GM12878 (cell line): ENCODE measurements around the gene AKT1. TPM values are rescaled to one million over a fixed set of nuclear protein-coding genes. Genes with fewer than 3 reads are reported as not detected.

ENCODE experiments used
- ATAC-seq: fragments of 200-7000 bp; cut with Tn5 transposase; 3 replicates; pipeline ENCODE4 v1.9.1; 2020; ENCODE audit warnings: mild to moderate bottlenecking, moderate library complexity
- BruUV-seq: library from RNA; stranded (reverse); fragments of 400-500 nt; replicated peaks from 2 replicates; lab custom pipeline; 2021; lab: Mats Ljungman, UMichigan
- CTCF ChIA-PET: fragments of 300-600 bp; sonication (Branson Sonifier 250); formaldehyde crosslinking; extraction: SDS; loops from one replicate; lab custom pipeline; 2021; ENCODE audit warnings: inconsistent platforms; lab: Yijun Ruan, JAX
- POLR2A ChIA-PET: fragments of 350-600 bp; formaldehyde crosslinking; extraction: SDS; loops from one replicate; lab custom pipeline; 2021; ENCODE audit warnings: inconsistent platforms; lab: Charles Lee
- RAD21 ChIA-PET: fragments of 300-600 bp; sonication (Branson Sonifier 250); formaldehyde crosslinking; loops from one replicate; lab custom pipeline; 2023; ENCODE audit warnings: antibody characterized with exemption; ENCODE audit not compliant: unreplicated experiment; lab: Charles Lee
- SMC1A ChIA-PET: fragments of 300-600 bp; sonication (Branson Sonifier 250); formaldehyde crosslinking; loops from one replicate; lab custom pipeline; 2023; ENCODE audit not compliant: unreplicated experiment, uncharacterized antibody; lab: Charles Lee
- DNase-seq: peaks from one replicate; pipeline ENCODE4 v3.0.0-alpha.2; 2011; ENCODE audit warnings: low read depth, low spot score
- FAIRE-seq: peaks from 3 replicates; lab custom pipeline; 2011; peaks lifted over from hg19 to GRCh38; lab: Jason Lieb, UNC
- H2AFZ ChIP-seq: 2 replicates; pipeline ENCODE4 v1.6.0; 2011; ENCODE audit warnings: low read depth, low read length, control low read depth; ENCODE audit not compliant: control insufficient read depth
- H3K27ac ChIP-seq: 2 replicates; pipeline ENCODE4 v1.5.1; 2011; ENCODE audit warnings: control low read depth; ENCODE audit not compliant: control insufficient read depth, insufficient read depth
- H3K27me3 ChIP-seq, 2 experiments: replicated peaks in 1 of 2; 2 replicates each; pipeline versions ENCODE4 v1.6.0 to v1.6.1; 2011; ENCODE audit warnings: low read length in 1 of 2; ENCODE audit not compliant: control insufficient read depth in 2 of 2, insufficient read depth in 2 of 2
- H3K36me3 ChIP-seq, 2 experiments: 2 replicates each; pipeline ENCODE4 v1.5.1; 2011; ENCODE audit warnings: low read length in 1 of 2; ENCODE audit not compliant: control insufficient read depth in 2 of 2, insufficient read depth in 2 of 2
- H3K4me1 ChIP-seq: 2 replicates; pipeline ENCODE4 v1.6.1; 2011; ENCODE audit warnings: mild to moderate bottlenecking, low read length, moderate library complexity, mixed read lengths; ENCODE audit not compliant: control insufficient read depth, insufficient read depth
- H3K4me2 ChIP-seq: 2 replicates; pipeline ENCODE4 v1.6.0; 2011; ENCODE audit warnings: control low read depth; ENCODE audit not compliant: control insufficient read depth, insufficient read depth
- H3K4me3 ChIP-seq: fragments of 200-600 bp; sonication (generic); 2 replicates; pipeline ENCODE4 v1.5.1; 2016
- H3K79me2 ChIP-seq: 2 replicates; pipeline ENCODE4 v1.6.0; 2011; ENCODE audit warnings: low read length; ENCODE audit not compliant: control insufficient read depth, insufficient read depth
- H3K9ac ChIP-seq: 2 replicates; pipeline ENCODE4 v1.8.0; 2011; ENCODE audit warnings: low read length, control low read depth, mixed read lengths; ENCODE audit not compliant: control insufficient read depth, insufficient read depth
- H3K9me3 ChIP-seq: replicated peaks from 3 replicates; pipeline ENCODE4 v1.5.1; 2011; ENCODE audit warnings: mild to moderate bottlenecking, low read length; ENCODE audit not compliant: control insufficient read depth, insufficient read depth
- H4K20me1 ChIP-seq: 2 replicates; pipeline ENCODE4 v1.6.0; 2011; ENCODE audit not compliant: control insufficient read depth, insufficient read depth
- ESRRA ChIP-seq: IDR thresholded peaks from 2 replicates; pipeline ENCODE4 v1.6.1; 2012; ENCODE audit warnings: mild to moderate bottlenecking, low read length, improper control_type of control experiment
- GABPA ChIP-seq: IDR thresholded peaks from 2 replicates; pipeline ENCODE4 v1.6.1; 2014; ENCODE audit warnings: antibody characterized with exemption, low read depth, mild to moderate bottlenecking, inconsistent platforms
- GATAD2B ChIP-seq: fragments of 450-650 bp; conservative IDR thresholded peaks from 2 replicates; pipeline ENCODE4 v1.6.1; 2017; ENCODE audit warnings: low read depth, mild to moderate bottlenecking, moderate library complexity
- KAT2A ChIP-seq: conservative IDR thresholded peaks from 2 replicates; pipeline ENCODE4 v1.6.1; 2011; ENCODE audit warnings: low read depth, low read length; ENCODE audit not compliant: control insufficient read depth
- MTA2 ChIP-seq: fragments of 450-650 bp; IDR thresholded peaks from 2 replicates; pipeline ENCODE4 v1.6.1; 2016; ENCODE audit warnings: low read depth, mild to moderate bottlenecking, moderate library complexity
- MYB ChIP-seq: fragments of 150-350 bp; IDR thresholded peaks from 2 replicates; pipeline ENCODE4 v1.6.1; 2014; ENCODE audit warnings: mild to moderate bottlenecking, low read depth, low read length, borderline replicate concordance
- MYC ChIP-seq: IDR thresholded peaks from 2 replicates; pipeline ENCODE4 v1.6.1; 2011; ENCODE audit warnings: mild to moderate bottlenecking, low read length, moderate library complexity, inconsistent platforms; ENCODE audit not compliant: insufficient read depth, insufficient replicate concordance, insufficient read length, severe bottlenecking
- NFXL1 ChIP-seq: fragments of 450-650 bp; IDR thresholded peaks from 2 replicates; pipeline ENCODE4 v1.6.1; 2017; ENCODE audit warnings: antibody characterized with exemption, mild to moderate bottlenecking, borderline replicate concordance
- NFYA ChIP-seq: IDR thresholded peaks from 2 replicates; pipeline ENCODE4 v1.6.1; 2011; ENCODE audit warnings: low read depth, mild to moderate bottlenecking, low read length, improper control_type of control experiment, borderline replicate concordance
- NR2C1 ChIP-seq: fragments of 450-650 bp; IDR thresholded peaks from 2 replicates; pipeline ENCODE4 v1.6.1; 2017; ENCODE audit warnings: antibody characterized with exemption, mild to moderate bottlenecking, moderate library complexity
- POLR2AphosphoS5 ChIP-seq: IDR thresholded peaks from 2 replicates; pipeline ENCODE4 v1.6.1; 2011; ENCODE audit warnings: mild to moderate bottlenecking, low read length, inconsistent platforms
- TBL1XR1 ChIP-seq: IDR thresholded peaks from 2 replicates; pipeline ENCODE4 v1.6.1; 2012; ENCODE audit warnings: low read depth, low read length, improper control_type of control experiment
- WGBS: methylation state at CpG from one replicate; pipeline ENCODE4 v1.1.6; 2016; ENCODE audit warnings: low lambda C conversion rate; ENCODE audit not compliant: insufficient replicate concordance, insufficient coverage; ENCODE audit errors: missing lambda C conversion rate; 5-methylcytosine and 5-hydroxymethylcytosine counted together
- in situ Hi-C: fragments of 300-500 bp; cut with MboI; formaldehyde crosslinking; loops from 9 replicates; pipeline ENCODE4 v1.14.3; 2018; ENCODE audit warnings: mixed read lengths
- intact Hi-C: fragments of 100-400 bp; cut with micrococcal nuclease; formaldehyde crosslinking; loops from one replicate; pipeline ENCODE4 v1.14.2; 2022; ENCODE audit not compliant: unreplicated experiment
- polyA plus RNA-seq, 11 experiments: library from polyadenylated mRNA; depleted of rRNA in 4 of 11; unstranded in 6 of 11; stranded (reverse) in 5 of 11; fragments of >200 nt; fragmentation: Nextera tagmentation in 4 of 11; fragmentation: Illumina TruSeq in 1 of 11; extraction: Ambion mirVana in 4 of 11; extraction: Trizol in 1 of 11; gene quantifications; 1 replicate in 1 of 11; 2 replicates in 10 of 11; pipeline versions ENCODE4 v1.2.1 to v1.2.3, GENCODE V29; 2011 to 2016; ENCODE audit warnings: inconsistent platforms in 2 of 11, missing spikeins in 2 of 11, low read depth in 1 of 11
- total RNA-seq, 4 experiments: library from RNA; depleted of rRNA in 3 of 4; stranded (reverse); fragments of >200 nt in 3 of 4; fragmentation: Illumina TruSeq in 1 of 4; extraction: Trizol in 1 of 4; gene quantifications; 2 replicates each; pipeline versions ENCODE4 v1.2.1 to v1.2.3, GENCODE V29; 2013 to 2021
- TF ChIP-seq, protein P1 (sequence below): fragments of 450-650 bp; IDR thresholded peaks from 2 replicates; pipeline ENCODE4 v1.6.1; 2016; ENCODE audit warnings: mild to moderate bottlenecking
- TF ChIP-seq, protein P2 (sequence below): fragments of 150-350 bp; IDR thresholded peaks from 2 replicates; pipeline ENCODE4 v1.6.1; 2014; ENCODE audit warnings: mild to moderate bottlenecking, low read depth, low read length
- TF ChIP-seq, protein P3 (sequence below): IDR thresholded peaks from 2 replicates; pipeline ENCODE4 v1.6.1; 2011; ENCODE audit warnings: low read depth, mild to moderate bottlenecking, low read length, moderate library complexity, borderline replicate concordance; ENCODE audit errors: extremely low read depth
- TF ChIP-seq, protein P4 (sequence below): IDR thresholded peaks from 2 replicates; pipeline ENCODE4 v1.6.1; 2011; ENCODE audit warnings: borderline replicate concordance, low read depth, mild to moderate bottlenecking, moderate library complexity, low read length; ENCODE audit not compliant: insufficient read depth, poor library complexity, severe bottlenecking

AKT1 gene
- total and polyA plus RNA-seq, 10 of the 15 experiments (the other 5 are each of a cell fraction or from before 2014, with no cell fraction given), result 0.63 to 110 (median 58.9) TPM

DNA sequence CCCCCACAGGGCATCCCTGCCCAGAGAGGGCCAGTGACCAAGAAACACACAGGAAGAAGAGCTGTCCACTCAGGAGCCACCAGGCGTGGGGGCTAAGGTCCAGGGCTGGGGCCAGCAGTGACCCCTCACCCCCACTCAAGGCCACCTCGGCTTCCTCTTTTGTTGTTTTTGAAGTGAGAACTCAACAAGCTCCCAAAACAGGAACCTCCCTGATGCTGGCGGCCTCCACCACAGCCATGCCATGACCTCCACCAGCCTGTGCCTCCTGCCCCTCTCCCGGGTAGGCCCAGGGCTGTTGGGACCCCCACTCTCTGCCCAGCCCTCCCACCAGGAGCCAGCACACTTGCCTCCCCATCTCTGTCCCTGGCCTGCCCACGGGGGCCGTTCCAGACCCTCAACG, 7.8 kb downstream of the AKT1 start:
- ChIA-PET POLR2A (no interaction called here), CTCF (no interaction called here), SMC1A (no interaction called here), RAD21 (no interaction called here)
- Histone ChIP-seq H3K4me3 (no peak overlapping the region), H3K36me3 (peaks cover 0 to 8% of the 10 kb centered on the region in 2 experiments; a peak in 2 of 4 replicates), H3K9me3 (no peaks in the 10 kb centered on the region), H3K27ac (no peak overlapping the region), H3K4me2 (no peak overlapping the region), H4K20me1 (peaks cover 3% of the 10 kb centered on the region; the same call in 1 of the 2 replicates), H3K27me3 (no peaks in the 10 kb centered on the region), H2AFZ (no peak overlapping the region), H3K4me1 (no peaks in the 10 kb centered on the region), H3K9ac (no peak overlapping the region), H3K79me2 (peaks cover 4% of the 10 kb centered on the region)
- BruUV-seq, result no TSS peak
- in situ Hi-C loops, result no loop called here
- no peak for DNase-seq
- WGBS, result 86% methylated on average over 7 of the region's 7 CpGs
- no peak for FAIRE-seq
- intact Hi-C loops, result no loop called here
- no peak for ATAC-seq
- TF ChIP-seq KAT2A (no peak), MYB (no peak), POLR2AphosphoS5 (no peak), ESRRA (no peak), MTA2 (no peak), GABPA (no peak), GATAD2B (no peak), MYC (no peak), NR2C1 (no peak), NFXL1 (no peak), TBL1XR1 (no peak), NFYA (no peak)
- TF ChIP-seq, protein P1, sequence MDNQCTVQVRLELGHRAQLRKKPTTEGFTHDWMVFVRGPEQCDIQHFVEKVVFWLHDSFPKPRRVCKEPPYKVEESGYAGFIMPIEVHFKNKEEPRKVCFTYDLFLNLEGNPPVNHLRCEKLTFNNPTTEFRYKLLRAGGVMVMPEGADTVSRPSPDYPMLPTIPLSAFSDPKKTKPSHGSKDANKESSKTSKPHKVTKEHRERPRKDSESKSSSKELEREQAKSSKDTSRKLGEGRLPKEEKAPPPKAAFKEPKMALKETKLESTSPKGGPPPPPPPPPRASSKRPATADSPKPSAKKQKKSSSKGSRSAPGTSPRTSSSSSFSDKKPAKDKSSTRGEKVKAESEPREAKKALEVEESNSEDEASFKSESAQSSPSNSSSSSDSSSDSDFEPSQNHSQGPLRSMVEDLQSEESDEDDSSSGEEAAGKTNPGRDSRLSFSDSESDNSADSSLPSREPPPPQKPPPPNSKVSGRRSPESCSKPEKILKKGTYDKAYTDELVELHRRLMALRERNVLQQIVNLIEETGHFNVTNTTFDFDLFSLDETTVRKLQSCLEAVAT, result no peak
- TF ChIP-seq, protein P2, sequence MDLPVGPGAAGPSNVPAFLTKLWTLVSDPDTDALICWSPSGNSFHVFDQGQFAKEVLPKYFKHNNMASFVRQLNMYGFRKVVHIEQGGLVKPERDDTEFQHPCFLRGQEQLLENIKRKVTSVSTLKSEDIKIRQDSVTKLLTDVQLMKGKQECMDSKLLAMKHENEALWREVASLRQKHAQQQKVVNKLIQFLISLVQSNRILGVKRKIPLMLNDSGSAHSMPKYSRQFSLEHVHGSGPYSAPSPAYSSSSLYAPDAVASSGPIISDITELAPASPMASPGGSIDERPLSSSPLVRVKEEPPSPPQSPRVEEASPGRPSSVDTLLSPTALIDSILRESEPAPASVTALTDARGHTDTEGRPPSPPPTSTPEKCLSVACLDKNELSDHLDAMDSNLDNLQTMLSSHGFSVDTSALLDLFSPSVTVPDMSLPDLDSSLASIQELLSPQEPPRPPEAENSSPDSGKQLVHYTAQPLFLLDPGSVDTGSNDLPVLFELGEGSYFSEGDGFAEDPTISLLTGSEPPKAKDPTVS, result no peak
- TF ChIP-seq, protein P3, sequence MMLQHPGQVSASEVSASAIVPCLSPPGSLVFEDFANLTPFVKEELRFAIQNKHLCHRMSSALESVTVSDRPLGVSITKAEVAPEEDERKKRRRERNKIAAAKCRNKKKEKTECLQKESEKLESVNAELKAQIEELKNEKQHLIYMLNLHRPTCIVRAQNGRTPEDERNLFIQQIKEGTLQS, result no peak
- TF ChIP-seq, protein P4, sequence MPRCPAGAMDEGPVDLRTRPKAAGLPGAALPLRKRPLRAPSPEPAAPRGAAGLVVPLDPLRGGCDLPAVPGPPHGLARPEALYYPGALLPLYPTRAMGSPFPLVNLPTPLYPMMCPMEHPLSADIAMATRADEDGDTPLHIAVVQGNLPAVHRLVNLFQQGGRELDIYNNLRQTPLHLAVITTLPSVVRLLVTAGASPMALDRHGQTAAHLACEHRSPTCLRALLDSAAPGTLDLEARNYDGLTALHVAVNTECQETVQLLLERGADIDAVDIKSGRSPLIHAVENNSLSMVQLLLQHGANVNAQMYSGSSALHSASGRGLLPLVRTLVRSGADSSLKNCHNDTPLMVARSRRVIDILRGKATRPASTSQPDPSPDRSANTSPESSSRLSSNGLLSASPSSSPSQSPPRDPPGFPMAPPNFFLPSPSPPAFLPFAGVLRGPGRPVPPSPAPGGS, result no peak
